ENCODE results near the gene TIMM13.

Gene TIMM13

DNA sequence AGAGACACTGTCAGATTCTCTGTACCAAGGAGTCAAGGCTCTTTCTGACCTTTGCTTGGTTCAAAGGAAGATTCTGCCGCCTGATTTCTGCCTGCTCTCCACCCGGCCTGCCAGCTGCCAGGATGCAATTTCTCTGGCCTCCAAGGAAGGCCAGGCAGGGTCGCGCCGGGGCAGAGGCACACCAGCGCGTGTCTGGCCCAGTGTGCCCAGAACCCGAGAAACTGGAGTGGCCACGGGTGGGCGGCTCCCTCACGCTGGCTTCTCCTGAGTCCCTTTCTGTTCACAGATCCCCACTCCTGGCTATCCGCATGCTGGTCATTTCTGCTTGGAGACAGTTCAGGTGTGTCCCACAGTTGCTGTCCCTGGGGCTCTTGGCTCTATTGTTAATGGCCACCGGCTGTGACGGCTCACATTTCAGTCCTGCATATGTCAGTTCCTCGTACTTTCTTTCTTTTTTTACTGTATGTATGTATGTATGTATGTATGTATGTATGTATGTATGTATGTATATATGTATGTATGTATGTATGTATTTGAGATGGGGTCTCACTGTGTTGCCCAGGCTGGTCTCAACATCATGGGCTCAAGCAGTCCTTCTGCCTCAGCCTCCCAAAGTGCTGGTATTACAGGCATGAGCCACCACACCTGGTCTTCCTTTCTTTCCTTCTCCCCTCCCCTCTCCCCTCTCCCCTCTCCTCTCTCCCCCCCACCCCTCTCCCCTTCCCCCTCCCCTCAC lies 50.4 kb downstream of the TIMM13 start:
- no peak for DNase-seq

Data from activated CD4-positive, alpha-beta T cell treated with anti-CD3 and anti-CD28 coated beads, Interleukin-2, amount 50 U/mL, for 4 hours (primary cell).